ENCODE data around the gene B4GALT1. TPM values are rescaled to one million over a fixed set of nuclear protein-coding genes. Genes with fewer than 3 reads are reported as not detected.

The B4GALT1 gene
- total and polyA plus RNA-seq, 2 donors (not counting 3 experiments of a cell fraction or from before 2014, with no cell fraction given): 61.4 to 66.5 TPM

- Histone ChIP-seq H3K27ac (ENCODE audit: insufficient read depth, low read depth, low read length) (no peak overlapping the region), H3K9me3 (replicated peaks; ENCODE audit: control insufficient read depth, insufficient read depth, low read length) (no peaks in the 10 kb centered on the region), H3K9ac (replicated peaks; ENCODE audit: extremely low read depth, insufficient read depth, low read length) (no peak overlapping the region), H3K79me2 (ENCODE audit: control insufficient read depth, insufficient read depth, low read length) (peaks cover 60% of the 10 kb centered on the region), H4K20me1 (replicated peaks; ENCODE audit: control insufficient read depth, extremely low read depth, insufficient read depth, low read length) (no peaks in the 10 kb centered on the region), H3K9me1 (replicated peaks; ENCODE audit: control insufficient read depth, extremely low read depth, insufficient read depth, low read length) (no peaks in the 10 kb centered on the region), H3K4me2 (ENCODE audit: insufficient read depth, low read length) (no peak overlapping the region), H2AFZ (ENCODE audit: low read depth, low read length) (no peak overlapping the region), H3K27me3 (ENCODE audit: control insufficient read depth in 2 of 2, insufficient read depth in 2 of 2, low read length in 2 of 2) (no peaks in the 10 kb centered on the region), H3K36me3 (ENCODE audit: control insufficient read depth in 2 of 2, extremely low read depth in 1 of 2, insufficient read depth in 2 of 2, low read length in 2 of 2) (no peaks in the 10 kb centered on the region), H3K4me1 (ENCODE audit: control insufficient read depth, extremely low read depth, insufficient read depth, low read length) (peaks cover 34% of the 10 kb centered on the region), H3K4me3 (replicated peaks in 1 of 3; ENCODE audit: insufficient read depth in 1 of 3, low read depth in 1 of 3, low read length in 3 of 3) (no peak overlapping the region)
- intact Hi-C loops (cut with micrococcal nuclease): no loop called here
- no TSS peak for BruUV-seq (replicated peaks)
- DNase-seq (ENCODE audit: low read depth, low spot score) (no peak), FAIRE-seq (peak; percentile 15)
- ChIA-PET CTCF (interaction anchor here (0.7 to 1.2 kb wide), 2 partner anchors 17 to 78 kb away, joined by 4 read pairs; no protein-coding TSS in a partner anchor), POLR2A (interaction anchor here (0.7 kb wide), 1 partner anchor 72 kb away, joined by 4 read pairs; the partner anchor contains the start of gene SMU1)
- TF ChIP-seq EZH2 (IDR thresholded peaks at IDR 0.05; ENCODE audit: borderline replicate concordance, low read depth, low read length, severe bottlenecking) (no peak), POLR2A (IDR thresholded peaks at IDR 0.05; ENCODE audit: low read depth, low read length) (no peak), JUN (IDR thresholded peaks at IDR 0.05; ENCODE audit: borderline replicate concordance, insufficient read depth, insufficient read length, low read depth) (no peak), POLR2AphosphoS5 (IDR thresholded peaks at IDR 0.05; ENCODE audit: insufficient read depth, low read depth, low read length) (no peak)
- dilution Hi-C loops (cut with MboI; ENCODE audit: extremely low pct_ligation_motif_present, low sequenced_read_pairs): no loop called here
Observed at GRCh38 chr9:33148367-33149014, 18.6 kb downstream of the B4GALT1 start.

GRCh38 chr9:33147416-33148169, 19.5 kb downstream of the B4GALT1 start:
- dilution Hi-C loops (cut with MboI; ENCODE audit: extremely low pct_ligation_motif_present, low sequenced_read_pairs) (no loop called here), intact Hi-C loops (cut with micrococcal nuclease) (no loop called here)
- Histone ChIP-seq H3K9ac (replicated peaks; ENCODE audit: extremely low read depth, insufficient read depth, low read length) (no peak overlapping the region), H3K4me3 (replicated peaks in 1 of 3; ENCODE audit: insufficient read depth in 1 of 3, low read depth in 1 of 3, low read length in 3 of 3) (no peak overlapping the region), H2AFZ (ENCODE audit: low read depth, low read length) (no peak overlapping the region), H3K36me3 (ENCODE audit: control insufficient read depth in 2 of 2, extremely low read depth in 1 of 2, insufficient read depth in 2 of 2, low read length in 2 of 2) (no peaks in the 10 kb centered on the region), H4K20me1 (replicated peaks; ENCODE audit: control insufficient read depth, extremely low read depth, insufficient read depth, low read length) (no peaks in the 10 kb centered on the region), H3K4me2 (ENCODE audit: insufficient read depth, low read length) (no peak overlapping the region), H3K4me1 (ENCODE audit: control insufficient read depth, extremely low read depth, insufficient read depth, low read length) (peaks cover 33% of the 10 kb centered on the region), H3K27me3 (ENCODE audit: control insufficient read depth in 2 of 2, insufficient read depth in 2 of 2, low read length in 2 of 2) (no peaks in the 10 kb centered on the region), H3K27ac (ENCODE audit: insufficient read depth, low read depth, low read length) (no peak overlapping the region), H3K9me3 (replicated peaks; ENCODE audit: control insufficient read depth, insufficient read depth, low read length) (no peaks in the 10 kb centered on the region), H3K9me1 (replicated peaks; ENCODE audit: control insufficient read depth, extremely low read depth, insufficient read depth, low read length) (no peaks in the 10 kb centered on the region), H3K79me2 (ENCODE audit: control insufficient read depth, insufficient read depth, low read length) (peaks cover 56% of the 10 kb centered on the region)
- TF ChIP-seq JUN (IDR thresholded peaks at IDR 0.05; ENCODE audit: borderline replicate concordance, insufficient read depth, insufficient read length, low read depth): no peak
- no peak for DNase-seq (ENCODE audit: low read depth, low spot score)
- ChIA-PET CTCF (no interaction called here), POLR2A (no interaction called here)
- FAIRE-seq: no peak
- no TSS peak for BruUV-seq (replicated peaks)

Data from endothelial cell of umbilical vein (primary cell).